Activated naive CD8-positive, alpha-beta T cell treated with anti-CD3 and anti-CD28 coated beads, Interleukin-2, amount 10 ng/mL, durations not matched to agents 7 days and 5 days (primary cell): ENCODE measurements around the gene LYSMD3. TPM values are rescaled to one million over a fixed set of nuclear protein-coding genes. Genes with fewer than 3 reads are reported as not detected.

Experiments used
- ATAC-seq: fragments of 150-1000 bp; cut with Tn5 transposase; one replicate; pipeline ENCODE4 v1.10.0; 2021; ENCODE audit warnings: low read depth, moderate library complexity
- POLR2A ChIA-PET: fragments of 350-600 bp; sonication (Branson Sonifier 250); formaldehyde crosslinking; loops from one replicate; lab custom pipeline; 2021; ENCODE audit warnings: antibody characterized with exemption; lab: Charles Lee
- DNase-seq: peaks from one replicate; pipeline ENCODE4 v3.0.0; 2021
- H3K27ac Mint-ChIP-seq: one replicate; pipeline ENCODE4 v1.8.0; 2022; ENCODE audit warnings: mild to moderate bottlenecking, mixed read lengths
- H3K27me3 Mint-ChIP-seq: one replicate; pipeline ENCODE4 v1.8.0; 2022; ENCODE audit warnings: mild to moderate bottlenecking, moderate library complexity, mixed read lengths
- H3K36me3 Mint-ChIP-seq: one replicate; pipeline ENCODE4 v1.8.0; 2021; ENCODE audit warnings: mild to moderate bottlenecking, mixed read lengths
- H3K4me1 Mint-ChIP-seq: one replicate; pipeline ENCODE4 v1.8.0; 2021; ENCODE audit warnings: mixed read lengths
- H3K4me3 Mint-ChIP-seq: one replicate; pipeline ENCODE4 v1.8.0; 2022; ENCODE audit warnings: mild to moderate bottlenecking, moderate library complexity, mixed read lengths
- H3K9me3 Mint-ChIP-seq: one replicate; pipeline ENCODE4 v1.8.0; 2021; ENCODE audit warnings: mixed read lengths
- total RNA-seq, 2 experiments: library from RNA; stranded (reverse); gene quantifications; one replicate each; pipeline ENCODE4 v1.2.3, GENCODE V29; 2021

The LYSMD3 gene
- total RNA-seq, 2 experiments from 2014 or later, result 21.3 to 22.0 TPM

DNA sequence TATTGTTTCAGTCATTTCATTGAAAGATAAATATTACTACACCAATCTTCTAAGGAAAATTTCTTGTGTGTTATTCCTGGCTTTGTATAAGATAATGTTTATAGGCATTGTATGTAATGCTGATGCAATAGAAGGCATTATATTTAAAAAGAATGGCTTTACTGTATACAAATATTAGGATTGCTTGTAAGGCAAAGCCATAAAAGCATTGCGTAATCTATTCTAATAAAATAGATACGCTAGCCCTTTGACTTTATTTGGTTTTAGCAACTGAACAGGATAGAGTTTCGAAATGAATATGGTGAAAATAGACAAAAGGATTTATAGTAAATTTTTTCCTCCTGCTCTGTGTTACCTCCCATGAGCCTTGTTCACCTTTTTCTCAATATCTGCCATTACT lies 5.5 kb upstream of the LYSMD3 start:
- H3K4me1 Mint-ChIP-seq, result no peaks in the 10 kb centered on the region
- H3K27ac Mint-ChIP-seq, result no peak overlapping the region
- peaks cover 30% of the 10 kb centered on the region for H3K27me3 Mint-ChIP-seq
- no peak for DNase-seq
- no peak overlapping the region for H3K4me3 Mint-ChIP-seq
- no peaks in the 10 kb centered on the region for H3K9me3 Mint-ChIP-seq
- POLR2A ChIA-PET, result no interaction called here
- no peaks in the 10 kb centered on the region for H3K36me3 Mint-ChIP-seq
- ATAC-seq, result no peak

GRCh38 chr5:90533794-90534193 lies 4.4 kb upstream of the LYSMD3 start:
- H3K4me3 Mint-ChIP-seq, result no peak overlapping the region
- H3K36me3 Mint-ChIP-seq, result no peaks in the 10 kb centered on the region
- no peak for DNase-seq

GRCh38 chr5:90530736-90531487 lies 1.5 kb upstream of the LYSMD3 start:
- H3K27ac Mint-ChIP-seq, result no peak overlapping the region
- H3K4me3 Mint-ChIP-seq, result no peak overlapping the region
- H3K27me3 Mint-ChIP-seq, result peaks cover 19% of the 10 kb centered on the region
- peaks cover 15% of the 10 kb centered on the region for H3K4me1 Mint-ChIP-seq
- DNase-seq (no peak), ATAC-seq (no peak)
- POLR2A ChIA-PET, result no interaction called here
- H3K9me3 Mint-ChIP-seq, result no peaks in the 10 kb centered on the region
- peaks cover 9% of the 10 kb centered on the region for H3K36me3 Mint-ChIP-seq

More at GRCh38 chr5:90533794-90534193, 4.4 kb upstream of the LYSMD3 start:
- POLR2A ChIA-PET, result no interaction called here
- H3K27me3 Mint-ChIP-seq, result peaks cover 19% of the 10 kb centered on the region
- ATAC-seq, result no peak
- H3K9me3 Mint-ChIP-seq, result no peaks in the 10 kb centered on the region
- no peak overlapping the region for H3K27ac Mint-ChIP-seq
- no peaks in the 10 kb centered on the region for H3K4me1 Mint-ChIP-seq

GRCh38 chr5:90529939-90530677 lies 724 bp upstream of the LYSMD3 start:
- no peak for DNase-seq

DNA sequence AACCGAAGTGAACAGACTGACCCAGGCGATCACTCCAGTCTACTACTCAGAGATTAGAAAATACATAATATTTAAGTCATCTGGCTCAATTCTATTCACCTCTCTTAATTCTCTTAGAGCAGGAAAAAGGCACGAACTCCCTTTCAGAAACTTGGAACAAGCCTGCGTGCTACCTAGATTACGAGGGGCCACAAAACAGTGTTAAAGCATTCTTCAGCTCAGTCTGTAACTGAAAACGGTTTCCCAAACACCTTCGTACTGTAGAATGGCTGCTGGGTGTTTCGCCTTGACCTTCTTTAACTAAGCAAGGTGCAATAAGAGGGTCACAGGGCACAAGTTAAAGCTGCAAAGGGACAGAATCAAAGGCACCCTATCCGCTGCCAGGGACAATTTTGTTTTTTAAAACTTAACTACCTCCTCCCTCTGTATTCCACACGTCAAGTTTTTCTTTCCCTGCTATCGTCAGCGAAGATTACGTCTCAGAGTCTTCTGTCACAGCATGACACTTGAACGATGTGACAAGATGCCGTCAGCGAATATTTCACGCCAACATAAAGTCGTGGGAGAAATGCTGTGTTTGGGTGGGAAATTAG lies 687 bp downstream of the LYSMD3 start:
- Mint-ChIP-seq H3K27ac (peak overlapping the region; percentile 89), H3K36me3 (peaks cover 15% of the 10 kb centered on the region), H3K4me1 (peaks cover 17% of the 10 kb centered on the region), H3K27me3 (peaks cover 9% of the 10 kb centered on the region), H3K9me3 (no peaks in the 10 kb centered on the region), H3K4me3 (peak overlapping the region; percentile 99)
- ATAC-seq, result no peak
- POLR2A ChIA-PET, result interaction anchor here (0.7 to 2.3 kb wide), 3 partner anchors 9 to 119 kb away, joined by 3 to 21 read pairs (median 14); partner anchors contain the start of genes CETN3, MBLAC2 and POLR3G
- DNase-seq, result peak; percentile 23

More at GRCh38 chr5:90529939-90530677, 724 bp upstream of the LYSMD3 start:
- H3K27me3 Mint-ChIP-seq, result peaks cover 15% of the 10 kb centered on the region
- H3K4me1 Mint-ChIP-seq, result peaks cover 17% of the 10 kb centered on the region
- ATAC-seq, result peak; percentile 62
- POLR2A ChIA-PET, result interaction anchor here (1.0 to 2.3 kb wide), 3 partner anchors 55 to 120 kb away, joined by 3 to 21 read pairs (median 14); partner anchors contain the start of genes CETN3, MBLAC2 and POLR3G
- no peaks in the 10 kb centered on the region for H3K9me3 Mint-ChIP-seq
- H3K27ac Mint-ChIP-seq, result peak overlapping the region; percentile 97
- peaks cover 9% of the 10 kb centered on the region for H3K36me3 Mint-ChIP-seq
- H3K4me3 Mint-ChIP-seq, result peak overlapping the region; percentile 99

DNA sequence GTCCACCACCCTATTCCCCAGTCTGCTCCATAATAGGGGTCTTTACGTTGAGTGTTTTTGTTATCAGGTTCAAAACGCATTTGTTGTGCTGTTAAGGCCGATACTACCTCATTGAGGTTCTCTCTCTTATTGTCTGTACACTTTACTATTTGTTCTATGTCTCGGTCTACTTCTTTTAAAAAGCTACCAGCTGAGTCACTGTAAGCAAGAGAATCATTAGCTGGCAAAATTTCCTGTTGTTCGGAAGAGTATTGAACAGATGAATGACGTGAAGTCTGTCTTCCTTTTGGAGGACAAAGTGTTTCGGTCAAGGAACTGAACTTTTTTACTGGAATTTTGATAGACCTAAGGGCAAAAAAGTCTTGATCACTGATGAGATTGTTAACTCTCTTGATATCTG lies 10.3 kb downstream of the LYSMD3 start:
- no peak for DNase-seq
- peaks cover 12% of the 10 kb centered on the region for H3K4me1 Mint-ChIP-seq
- peaks cover 33% of the 10 kb centered on the region for H3K36me3 Mint-ChIP-seq
- H3K4me3 Mint-ChIP-seq, result no peak overlapping the region
- POLR2A ChIA-PET, result interaction anchor here (1.4 kb wide), 1 partner anchor 10 kb away, joined by 3 read pairs; no protein-coding TSS in a partner anchor
- no peak for ATAC-seq
- no peaks in the 10 kb centered on the region for H3K27me3 Mint-ChIP-seq
- no peaks in the 10 kb centered on the region for H3K9me3 Mint-ChIP-seq
- H3K27ac Mint-ChIP-seq, result no peak overlapping the region

DNA sequence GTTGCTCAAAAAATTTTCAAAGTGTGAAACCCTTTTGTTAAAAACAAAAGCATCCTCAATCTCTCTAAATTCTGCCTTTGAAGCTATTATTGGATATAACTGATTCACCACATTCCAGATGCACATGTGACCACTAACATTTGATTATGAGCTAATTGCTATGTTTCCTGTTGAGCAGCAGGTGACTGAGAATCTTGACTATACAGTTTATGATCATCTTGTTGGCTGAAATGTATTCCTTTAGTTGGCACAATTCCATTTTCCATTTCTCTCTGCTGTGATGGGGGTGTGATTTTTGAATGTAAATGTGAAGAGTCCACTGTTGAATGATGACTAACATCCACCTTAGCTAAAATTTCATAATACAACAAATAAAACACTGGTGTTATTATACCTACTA lies 10.7 kb downstream of the LYSMD3 start:
- DNase-seq, result no peak
- H3K27ac Mint-ChIP-seq, result no peak overlapping the region
- no peak for ATAC-seq

GRCh38 chr5:90514520-90514919 lies 14.9 kb downstream of the LYSMD3 start:
- Mint-ChIP-seq H3K9me3 (no peaks in the 10 kb centered on the region), H3K36me3 (peaks cover 15% of the 10 kb centered on the region), H3K4me1 (peaks cover 10% of the 10 kb centered on the region), H3K27ac (no peak overlapping the region), H3K4me3 (no peak overlapping the region), H3K27me3 (no peaks in the 10 kb centered on the region)
- ATAC-seq (no peak), DNase-seq (no peak)
- POLR2A ChIA-PET, result no interaction called here

More for the DNA sequence above, 10.7 kb downstream of the LYSMD3 start:
- Mint-ChIP-seq H3K27me3 (no peaks in the 10 kb centered on the region), H3K36me3 (peaks cover 32% of the 10 kb centered on the region), H3K4me3 (no peak overlapping the region), H3K9me3 (no peaks in the 10 kb centered on the region), H3K4me1 (peaks cover 12% of the 10 kb centered on the region)
- POLR2A ChIA-PET, result no interaction called here

- Mint-ChIP-seq H3K4me1 (peaks cover 6% of the 10 kb centered on the region), H3K27ac (no peak overlapping the region), H3K27me3 (no peaks in the 10 kb centered on the region), H3K9me3 (no peaks in the 10 kb centered on the region), H3K4me3 (no peak overlapping the region), H3K36me3 (peaks cover 10% of the 10 kb centered on the region)
- no peak for DNase-seq
- POLR2A ChIA-PET, result no interaction called here
- no peak for ATAC-seq
Observed at GRCh38 chr5:90510438-90510837, 18.9 kb downstream of the LYSMD3 start.

DNA sequence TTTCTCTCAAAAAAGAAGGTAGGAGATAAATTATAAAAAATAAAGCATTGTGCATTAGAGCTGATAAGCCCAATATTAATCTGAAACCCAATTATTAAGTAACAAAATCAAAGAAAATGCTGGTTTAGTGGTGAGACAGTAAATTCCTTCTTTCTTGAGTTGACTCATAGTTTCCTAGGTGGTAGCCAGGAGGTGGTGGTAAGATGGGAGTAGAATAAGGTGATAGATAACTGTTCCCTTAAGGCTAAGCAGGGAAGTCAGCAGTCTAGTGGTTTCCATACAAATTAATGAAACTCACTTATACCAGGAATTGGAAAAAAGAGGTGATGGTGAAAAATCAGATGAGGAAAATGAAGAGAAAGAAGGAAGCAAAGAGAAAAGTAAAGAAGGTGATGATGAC lies 23.2 kb downstream of the LYSMD3 start:
- peaks cover 6% of the 10 kb centered on the region for H3K4me1 Mint-ChIP-seq
- no peak overlapping the region for H3K27ac Mint-ChIP-seq
- ATAC-seq, result no peak
- POLR2A ChIA-PET, result no interaction called here
- H3K36me3 Mint-ChIP-seq, result peaks cover 8% of the 10 kb centered on the region
- no peak for DNase-seq
- no peak overlapping the region for H3K4me3 Mint-ChIP-seq
- H3K27me3 Mint-ChIP-seq, result no peaks in the 10 kb centered on the region
- H3K9me3 Mint-ChIP-seq, result no peaks in the 10 kb centered on the region

DNA sequence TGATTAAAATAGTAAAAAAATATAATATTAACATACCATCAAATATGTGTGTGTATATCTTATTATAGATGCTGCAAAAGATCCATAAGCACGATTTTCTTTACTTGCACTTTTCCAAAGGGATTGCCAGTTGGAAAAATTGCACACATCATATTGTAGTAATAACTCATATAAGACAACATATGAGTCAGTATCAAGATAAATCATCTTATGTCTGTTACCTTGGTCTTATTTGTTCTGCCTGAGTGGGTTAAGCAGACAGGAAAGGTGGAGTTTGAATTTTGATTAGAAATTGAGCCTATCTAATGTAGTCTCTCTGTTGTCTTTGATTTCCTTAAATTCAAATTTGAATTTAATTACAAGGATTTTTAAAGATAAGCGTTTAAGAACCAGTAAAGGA lies 24.6 kb downstream of the LYSMD3 start:
- no peak overlapping the region for H3K27ac Mint-ChIP-seq
- POLR2A ChIA-PET, result no interaction called here
- ATAC-seq (no peak), DNase-seq (no peak)
- no peaks in the 10 kb centered on the region for H3K9me3 Mint-ChIP-seq
- H3K36me3 Mint-ChIP-seq, result peaks cover 8% of the 10 kb centered on the region
- H3K27me3 Mint-ChIP-seq, result no peaks in the 10 kb centered on the region
- H3K4me1 Mint-ChIP-seq, result peaks cover 6% of the 10 kb centered on the region
- no peak overlapping the region for H3K4me3 Mint-ChIP-seq

GRCh38 chr5:90503596-90503995 lies 25.8 kb downstream of the LYSMD3 start:
- POLR2A ChIA-PET, result no interaction called here
- ATAC-seq, result no peak

GRCh38 chr5:90495146-90495545 lies 34.2 kb downstream of the LYSMD3 start:
- DNase-seq, result no peak
- peaks cover 5% of the 10 kb centered on the region for H3K9me3 Mint-ChIP-seq
- H3K36me3 Mint-ChIP-seq, result peaks cover 9% of the 10 kb centered on the region
- H3K4me3 Mint-ChIP-seq, result no peak overlapping the region
- POLR2A ChIA-PET, result no interaction called here
- no peaks in the 10 kb centered on the region for H3K4me1 Mint-ChIP-seq
- H3K27me3 Mint-ChIP-seq, result no peaks in the 10 kb centered on the region
- ATAC-seq, result no peak
- no peak overlapping the region for H3K27ac Mint-ChIP-seq

More at GRCh38 chr5:90503596-90503995, 25.8 kb downstream of the LYSMD3 start:
- Mint-ChIP-seq H3K9me3 (no peaks in the 10 kb centered on the region), H3K36me3 (peaks cover 3% of the 10 kb centered on the region), H3K27me3 (no peaks in the 10 kb centered on the region), H3K4me1 (peaks cover 6% of the 10 kb centered on the region), H3K27ac (no peak overlapping the region), H3K4me3 (no peak overlapping the region)
- no peak for DNase-seq
